ENCODE measurements around the gene VCPKMT. TPM values are rescaled to one million over a fixed set of nuclear protein-coding genes. Genes with fewer than 3 reads are reported as not detected.

The VCPKMT gene
- total RNA-seq, result 10 to 100 TPM; 19.4 to 23.9 (median 21.8) TPM
- total RNA-seq (2013), result 24.6 TPM

GRCh38 chr14:50116181-50116956 lies at the start of gene VCPKMT:
Gene VCPKMT (minus strand): TSS chr14:50116572. CDS start chr14:50116552, 20 bp downstream.
- H3K9me3 ChIP-seq (ENCODE audit: control insufficient read depth, insufficient read depth, low read length), result no peaks in the 10 kb centered on the region
- H3K27me3 ChIP-seq (ENCODE audit: control insufficient read depth, insufficient read depth, low read length), result no peaks in the 10 kb centered on the region
- Mint-ChIP-seq H3K27me3 (ENCODE audit: low read depth in 2 of 2) (no peaks in the 10 kb centered on the region), H3K9me3 (no peaks in the 10 kb centered on the region), H3K36me3 (peaks cover under 1% of the 10 kb centered on the region), H3K4me1 (peaks cover 14% of the 10 kb centered on the region in 2 donors), H3K27ac (peak within 1 kb of the TSS; percentile 96 to 97), H3K4me3 (peak within 1 kb of the TSS; percentile 95)
- ATAC-seq, result peak; percentile 97 to 100 (median 97)
- intact Hi-C loops (cut with micrococcal nuclease), result loop anchor here (5.0 kb wide), 2 partner anchors 224 to 484 kb away; partner anchors contain the start of gene ARF6
- peaks cover 31% of the 10 kb centered on the region for H3K36me3 ChIP-seq (ENCODE audit: control insufficient read depth, insufficient read depth, low read length)
- H3K27ac ChIP-seq (ENCODE audit: low read length), result peak within 1 kb of the TSS; percentile 99
- peak; percentile 97 to 98 for DNase-seq
- no peak for TF ChIP-seq CTCF (IDR thresholded peaks at IDR 0.05)
- under 1% methylated on average over 63 of the region's 63 CpGs for WGBS (ENCODE audit: insufficient coverage)
- peaks cover 8% of the 10 kb centered on the region for H3K4me1 ChIP-seq (ENCODE audit: control insufficient read depth, insufficient read depth, low read length)
- peak within 1 kb of the TSS; percentile 99 for H3K4me3 ChIP-seq (ENCODE audit: low read length)

- 100% methylated on average over 1 of the region's 4 CpGs for WGBS (ENCODE audit: insufficient coverage)
- Histone ChIP-seq H3K4me3 (ENCODE audit: low read length) (no peak overlapping the region), H3K27me3 (ENCODE audit: control insufficient read depth, insufficient read depth, low read length) (no peaks in the 10 kb centered on the region), H3K36me3 (ENCODE audit: control insufficient read depth, insufficient read depth, low read length) (peaks cover 49% of the 10 kb centered on the region), H3K9me3 (ENCODE audit: control insufficient read depth, insufficient read depth, low read length) (no peaks in the 10 kb centered on the region), H3K4me1 (ENCODE audit: control insufficient read depth, insufficient read depth, low read length) (no peaks in the 10 kb centered on the region), H3K27ac (ENCODE audit: low read length) (no peak overlapping the region)
- intact Hi-C loops (cut with micrococcal nuclease), result no loop called here
- TF ChIP-seq CTCF (IDR thresholded peaks at IDR 0.05), result no peak
- H3K27me3 Mint-ChIP-seq (ENCODE audit: low read depth in 2 of 2), result no peaks in the 10 kb centered on the region
- ATAC-seq, result no peak
- no peaks in the 10 kb centered on the region for H3K4me1 Mint-ChIP-seq
- H3K27ac Mint-ChIP-seq, result no peak overlapping the region
- H3K36me3 Mint-ChIP-seq, result no peaks in the 10 kb centered on the region
- H3K4me3 Mint-ChIP-seq, result no peak overlapping the region
- no peaks in the 10 kb centered on the region for H3K9me3 Mint-ChIP-seq
- no peak for DNase-seq
Measured at GRCh38 chr14:50156111-50156510, 39.7 kb upstream of the VCPKMT start.

- Histone ChIP-seq H3K4me1 (ENCODE audit: control insufficient read depth, insufficient read depth, low read length) (no peaks in the 10 kb centered on the region), H3K27ac (ENCODE audit: low read length) (no peak overlapping the region), H3K9me3 (ENCODE audit: control insufficient read depth, insufficient read depth, low read length) (no peaks in the 10 kb centered on the region), H3K36me3 (ENCODE audit: control insufficient read depth, insufficient read depth, low read length) (peaks cover 41% of the 10 kb centered on the region), H3K27me3 (ENCODE audit: control insufficient read depth, insufficient read depth, low read length) (no peaks in the 10 kb centered on the region), H3K4me3 (ENCODE audit: low read length) (no peak overlapping the region)
- intact Hi-C loops (cut with micrococcal nuclease), result no loop called here
- Mint-ChIP-seq H3K27me3 (ENCODE audit: low read depth in 2 of 2) (no peaks in the 10 kb centered on the region), H3K4me3 (no peak overlapping the region), H3K27ac (no peak overlapping the region), H3K4me1 (no peaks in the 10 kb centered on the region), H3K9me3 (no peaks in the 10 kb centered on the region), H3K36me3 (peaks cover 6% of the 10 kb centered on the region)
- no peak for ATAC-seq
- no peak for DNase-seq
- 94% methylated on average over 4 of the region's 4 CpGs for WGBS (ENCODE audit: insufficient coverage)
- TF ChIP-seq CTCF (IDR thresholded peaks at IDR 0.05), result no peak
Measured at GRCh38 chr14:50148799-50149198, 32.4 kb upstream of the VCPKMT start.
